H1 (cell line): ENCODE measurements around the gene LRRIQ4. TPM values are rescaled to one million over a fixed set of nuclear protein-coding genes. Genes with fewer than 3 reads are reported as not detected.

Source experiments
- CTCF ChIA-PET: fragments of 300-600 bp; sonication (Branson Sonifier 250); formaldehyde crosslinking; loops from one replicate; lab custom pipeline; 2021; ENCODE audit not compliant: partially characterized antibody; lab: Charles Lee
- POLR2A ChIA-PET: fragments of 300-600 bp; sonication (Branson Sonifier 250); formaldehyde crosslinking; loops from one replicate; lab custom pipeline; 2021; ENCODE audit warnings: inconsistent platforms; ENCODE audit not compliant: partially characterized antibody; lab: Charles Lee
- DNase-seq, 2 experiments: peaks; one replicate each; pipeline versions ENCODE4 v3.0.0 to v3.0.0-alpha.2; 2010 to 2022; ENCODE audit warnings: low spot score in 2 of 2, low read depth in 1 of 2, mixed read lengths in 1 of 2
- FAIRE-seq: peaks from 2 replicates; lab custom pipeline; 2011; peaks lifted over from hg19 to GRCh38; lab: Jason Lieb, UNC
- H2AFZ ChIP-seq: 2 replicates; pipeline ENCODE4 v1.8.1; 2012; ENCODE audit warnings: low read length, inconsistent platforms
- H2AK5ac ChIP-seq: 2 replicates; pipeline ENCODE4 v1.6.1; 2013; ENCODE audit warnings: low read depth, low read length
- H2BK120ac ChIP-seq: replicated peaks from 2 replicates; pipeline ENCODE3; 2013; ENCODE audit warnings: low read depth, low read length, inconsistent platforms
- H2BK12ac ChIP-seq: 2 replicates; pipeline ENCODE4 v1.6.1; 2013; ENCODE audit warnings: low read depth, low read length
- H2BK15ac ChIP-seq: 2 replicates; pipeline ENCODE4 v1.6.1; 2013; ENCODE audit warnings: low read length
- H2BK20ac ChIP-seq: 2 replicates; pipeline ENCODE4 v1.6.1; 2013; ENCODE audit warnings: low read length
- H2BK5ac ChIP-seq: 2 replicates; pipeline ENCODE4 v1.6.1; 2013; ENCODE audit warnings: low read depth, low read length
- H3K14ac ChIP-seq: 2 replicates; pipeline ENCODE4 v1.6.1; 2013; ENCODE audit warnings: inconsistent platforms; ENCODE audit not compliant: insufficient read length
- H3K18ac ChIP-seq: 2 replicates; pipeline ENCODE4 v1.6.1; 2013; ENCODE audit warnings: low read length; ENCODE audit errors: extremely low read depth
- H3K23ac ChIP-seq: 2 replicates; pipeline ENCODE4 v1.6.1; 2013; ENCODE audit warnings: inconsistent platforms; ENCODE audit not compliant: insufficient read length
- H3K23me2 ChIP-seq: 2 replicates; pipeline ENCODE4 v1.6.1; 2013; ENCODE audit warnings: low read depth, low read length
- H3K27ac ChIP-seq: 2 replicates; pipeline ENCODE4 v1.6.1; 2011; ENCODE audit warnings: low read depth, low read length, inconsistent platforms
- H3K27me3 ChIP-seq, 4 experiments: replicated peaks in 1 of 4; 1 replicate in 1 of 4; 2 replicates in 3 of 4; pipeline versions ENCODE4 v1.6.1 to v1.8.1; 2011 to 2013; ENCODE audit warnings: low read length in 3 of 4, mild to moderate bottlenecking in 3 of 4, inconsistent platforms in 2 of 4, mixed read lengths in 2 of 4, moderate library complexity in 1 of 4; ENCODE audit not compliant: control insufficient read depth in 3 of 4, insufficient read depth in 3 of 4; ENCODE audit errors: extremely low read depth in 1 of 4
- H3K36me3 ChIP-seq, 4 experiments: 2 replicates each; pipeline versions ENCODE4 v1.6.1 to v1.8.1; 2011 to 2013; ENCODE audit warnings: mild to moderate bottlenecking in 4 of 4, low read length in 3 of 4, moderate library complexity in 2 of 4, control low read depth in 1 of 4, inconsistent platforms in 1 of 4; ENCODE audit not compliant: insufficient read depth in 4 of 4, control insufficient read depth in 2 of 4
- H3K4ac ChIP-seq: replicated peaks from 2 replicates; pipeline ENCODE3; 2013; ENCODE audit warnings: low read length, low read depth, mixed read lengths, inconsistent platforms; ENCODE audit not compliant: insufficient read length
- H3K4me1 ChIP-seq, 4 experiments: replicated peaks in 1 of 4; 1 replicate in 1 of 4; 2 replicates in 3 of 4; pipeline versions ENCODE4 v1.6.1 to v1.8.1; 2011 to 2013; ENCODE audit warnings: low read length in 3 of 4, inconsistent platforms in 2 of 4, mixed read lengths in 1 of 4; ENCODE audit not compliant: insufficient read depth in 4 of 4, control insufficient read depth in 3 of 4
- H3K4me2 ChIP-seq, 2 experiments: 2 replicates each; pipeline versions ENCODE4 v1.6.1 to v1.8.1; 2011 to 2013; ENCODE audit warnings: low read depth in 2 of 2, low read length in 2 of 2, control low read depth in 1 of 2, inconsistent platforms in 1 of 2, mild to moderate bottlenecking in 1 of 2; ENCODE audit not compliant: insufficient read depth in 1 of 2
- H3K4me3 ChIP-seq, 4 experiments: fragments of 200-600, 300-600 bp in 1 of 4; sonication (generic), shearing (Covaris generic), sonication (Bioruptor Twin) in 1 of 4; 2 replicates each; pipeline versions ENCODE4 v1.5.1 to v1.8.1; 2011 to 2016; ENCODE audit warnings: low read length in 4 of 4, low read depth in 3 of 4, control low read depth in 2 of 4, inconsistent platforms in 2 of 4, mild to moderate bottlenecking in 2 of 4, mixed read lengths in 1 of 4, moderate library complexity in 1 of 4; ENCODE audit not compliant: insufficient read depth in 2 of 4; ENCODE audit errors: extremely low read depth in 1 of 4
- H3K56ac ChIP-seq: replicated peaks from 2 replicates; pipeline ENCODE3; 2013; ENCODE audit warnings: low read depth, mild to moderate bottlenecking, mixed read lengths, low read length, inconsistent platforms; ENCODE audit not compliant: insufficient read length
- H3K79me1 ChIP-seq: 2 replicates; pipeline ENCODE4 v1.6.1; 2013; ENCODE audit warnings: low read depth, low read length, control low read depth
- H3K79me2 ChIP-seq, 2 experiments: 2 replicates each; pipeline versions ENCODE4 v1.6.1 to v1.8.1; 2012 to 2013; ENCODE audit warnings: low read length in 2 of 2, mild to moderate bottlenecking in 2 of 2, inconsistent platforms in 1 of 2; ENCODE audit not compliant: insufficient read depth in 2 of 2, control insufficient read depth in 1 of 2
- H3K9ac ChIP-seq, 4 experiments: replicated peaks in 1 of 4; 1 replicate in 1 of 4; 2 replicates in 3 of 4; pipeline versions ENCODE4 v1.6.1 to v1.8.1; 2011 to 2013; ENCODE audit warnings: low read depth in 3 of 4, low read length in 3 of 4, control low read depth in 2 of 4, mild to moderate bottlenecking in 2 of 4, moderate library complexity in 2 of 4, inconsistent platforms in 1 of 4; ENCODE audit errors: extremely low read depth in 1 of 4
- H3K9me3 ChIP-seq, 2 experiments: 2 replicates each; pipeline versions ENCODE4 v1.6.1 to v1.8.1; 2012 to 2013; ENCODE audit warnings: mild to moderate bottlenecking in 2 of 2, moderate library complexity in 2 of 2, control low read depth in 1 of 2, inconsistent platforms in 1 of 2, low read depth in 1 of 2, low read length in 1 of 2, mixed read lengths in 1 of 2; ENCODE audit not compliant: insufficient read depth in 2 of 2
- H4K20me1 ChIP-seq, 2 experiments: replicated peaks in 1 of 2; 2 replicates each; pipeline versions ENCODE3 to v1.8.1; 2011 to 2013; ENCODE audit warnings: inconsistent platforms in 2 of 2, low read length in 2 of 2, mild to moderate bottlenecking in 1 of 2; ENCODE audit not compliant: insufficient read depth in 2 of 2, control insufficient read depth in 1 of 2
- H4K5ac ChIP-seq: 2 replicates; pipeline ENCODE4 v1.6.1; 2013; ENCODE audit warnings: low read length, low read depth, mixed read lengths, inconsistent platforms; ENCODE audit not compliant: insufficient read length
- H4K8ac ChIP-seq: 2 replicates; pipeline ENCODE4 v1.8.0; 2013; ENCODE audit warnings: mild to moderate bottlenecking, moderate library complexity, low read length, inconsistent platforms; ENCODE audit not compliant: insufficient read depth; ENCODE audit errors: extremely low read depth
- H4K91ac ChIP-seq: replicated peaks from 2 replicates; pipeline ENCODE3; 2013; ENCODE audit warnings: low read length, mixed read lengths, inconsistent platforms; ENCODE audit not compliant: insufficient read length
- ATF3 ChIP-seq: IDR thresholded peaks from 2 replicates; pipeline ENCODE4 v1.6.1; 2011; ENCODE audit warnings: low read depth, mild to moderate bottlenecking, low read length; ENCODE audit not compliant: insufficient read depth
- CHD1 ChIP-seq: IDR thresholded peaks from 2 replicates; pipeline ENCODE4 v1.6.1; 2012; ENCODE audit warnings: low read depth, low read length, improper control_type of control experiment
- CREB1 ChIP-seq: IDR thresholded peaks from 2 replicates; pipeline ENCODE4 v1.6.1; 2012; ENCODE audit warnings: inconsistent platforms
- CTCF ChIP-seq, 3 experiments: IDR thresholded peaks; 1 replicate in 2 of 3; 2 replicates in 1 of 3; pipeline versions ENCODE4 v1.5.1 to v1.6.1; 2011; ENCODE audit warnings: low read length in 3 of 3, mild to moderate bottlenecking in 3 of 3, inconsistent platforms in 2 of 3, low read depth in 1 of 3, moderate library complexity in 1 of 3; ENCODE audit not compliant: insufficient read depth in 1 of 3; ENCODE audit errors: control extremely low read depth in 1 of 3
- E2F6 ChIP-seq: IDR thresholded peaks from 2 replicates; pipeline ENCODE4 v1.6.1; 2012; ENCODE audit warnings: inconsistent platforms
- HDAC6 ChIP-seq: IDR thresholded peaks from one replicate; pipeline ENCODE4 v1.7.1; 2012; ENCODE audit warnings: low read depth, mild to moderate bottlenecking, inconsistent platforms, low read length, moderate library complexity
- JUND ChIP-seq: IDR thresholded peaks from 2 replicates; pipeline ENCODE4 v1.6.1; 2011; ENCODE audit warnings: mild to moderate bottlenecking, improper control_type of control experiment, low read length
- KDM5A ChIP-seq: fragments of 200-600 bp; IDR thresholded peaks from 2 replicates; pipeline ENCODE4 v1.7.1; 2012; ENCODE audit warnings: mild to moderate bottlenecking, low read length, inconsistent platforms, mixed read lengths
- SRF ChIP-seq: IDR thresholded peaks from 2 replicates; pipeline ENCODE4 v1.6.1; 2011; ENCODE audit warnings: mild to moderate bottlenecking, low read depth, low read length, moderate library complexity
- SUZ12 ChIP-seq: fragments of 200-600 bp; sonication (generic); IDR thresholded peaks from 2 replicates; pipeline ENCODE4 v1.6.1; 2012; ENCODE audit warnings: mild to moderate bottlenecking, inconsistent platforms, low read length, moderate library complexity, mixed read lengths
- TEAD4 ChIP-seq: IDR thresholded peaks from 2 replicates; pipeline ENCODE4 v1.6.1; 2012; ENCODE audit warnings: low read depth, low read length, inconsistent platforms, mixed read lengths
- WGBS, 2 experiments: shearing (Covaris generic) in 1 of 2; methylation state at CpG; one replicate each; pipeline versions ENCODE4 v1.1.6 to v1.1.7; 2013 to 2015; ENCODE audit warnings: low lambda C conversion rate in 2 of 2, mixed read lengths in 2 of 2, inconsistent platforms in 1 of 2, low coverage in 1 of 2, missing lambda C conversion rate in 1 of 2; ENCODE audit not compliant: insufficient replicate concordance in 2 of 2, insufficient coverage in 1 of 2, insufficient read length in 1 of 2; ENCODE audit errors: extremely low coverage in 1 of 2, missing lambda C conversion rate in 1 of 2; 5-methylcytosine and 5-hydroxymethylcytosine counted together
- polyA plus RNA-seq, 7 experiments: library from polyadenylated mRNA; depleted of rRNA in 3 of 7; stranded (reverse) in 5 of 7; unstranded in 2 of 7; fragments of >200 nt in 5 of 7; fragments of 200-250 nt in 2 of 7; gene quantifications; 1 replicate in 5 of 7; 2 replicates in 1 of 7; 4 replicates in 1 of 7; pipeline versions ENCODE4 v1.2.1 to v1.2.3, GENCODE V29; 2011 to 2013; ENCODE audit warnings: missing spikeins in 2 of 7, mixed read lengths in 2 of 7
- total RNA-seq: library from RNA; stranded (reverse); fragmentation: NEBNext Ultra II Directional; extraction: Animal tissue kit (Norgen Biotek cat#: 25700); gene quantifications from 2 replicates; pipeline ENCODE4 v1.2.1, GENCODE V29; 2021

The LRRIQ4 gene
- total and polyA plus RNA-seq, 2 of the 8 experiments (the other 6 are each of a cell fraction or from before 2014, with no cell fraction given) = 0.08 TPM; not detected in 1

- Histone ChIP-seq H3K14ac (no peak overlapping the region), H4K20me1 (no peaks in the 10 kb centered on the region), H3K23me2 (no peaks in the 10 kb centered on the region), H3K79me2 (no peaks in the 10 kb centered on the region), H2AFZ (no peak overlapping the region), H3K4ac (no peak overlapping the region), H2BK5ac (no peak overlapping the region), H3K27me3 (no peaks in the 10 kb centered on the region), H4K91ac (no peak overlapping the region), H3K79me1 (no peaks in the 10 kb centered on the region), H3K9ac (no peak overlapping the region), H2AK5ac (no peak overlapping the region), H2BK120ac (no peak overlapping the region), H3K36me3 (no peaks in the 10 kb centered on the region; a peak in 4 of 8 replicates), H3K4me1 (no peaks in the 10 kb centered on the region), H3K23ac (no peak overlapping the region), H3K18ac (no peak overlapping the region), H4K5ac (no peak overlapping the region), H2BK15ac (no peak overlapping the region), H2BK20ac (no peak overlapping the region), H4K8ac (no peak overlapping the region), H3K4me2 (no peak overlapping the region), H3K9me3 (no peaks in the 10 kb centered on the region), H3K56ac (no peak overlapping the region), H2BK12ac (no peak overlapping the region), H3K4me3 (no peak overlapping the region), H3K27ac (no peak overlapping the region)
- WGBS, 2 experiments = 91% methylated on average over 3 of the region's 3 CpGs; no CpG with 5 or more reads in 1 of the 2 experiments
- DNase-seq (no peak), FAIRE-seq (no peak)
- ChIA-PET CTCF (interaction anchor here (1.4 kb wide), 1 partner anchor 22 kb away, joined by 3 read pairs; no protein-coding TSS in a partner anchor), POLR2A (no interaction called here)
- TF ChIP-seq HDAC6 = no peak
- no peak for TF ChIP-seq JUND
- TF ChIP-seq CHD1 = no peak
- no peak for TF ChIP-seq ATF3
- no peak for TF ChIP-seq SUZ12
- no peak for TF ChIP-seq TEAD4
- no peak for TF ChIP-seq SRF
- TF ChIP-seq CREB1 = no peak
- no peak for TF ChIP-seq KDM5A
- no peak for TF ChIP-seq E2F6
- no peak for TF ChIP-seq CTCF (IDR thresholded peaks at IDR 0.05; ENCODE audit: control extremely low read depth in 1 of 3, insufficient read depth in 1 of 3, low read depth in 1 of 3, low read length in 3 of 3)
Measured at GRCh38 chr3:169804681-169805080, 8.0 kb upstream of the LRRIQ4 start.
